Fibroblast of lung (primary cell): Measurements from ENCODE around the gene GLDN.

Experiments used
- EZH2 ChIP-seq: IDR thresholded peaks from 2 replicates; pipeline ENCODE4 v1.5.1; 2012; ENCODE audit warnings: low read length, control low read depth, mild to moderate bottlenecking; ENCODE audit errors: missing control alignments
- TF ChIP-seq, protein P1 (sequence below), 2 donors: IDR thresholded peaks in 1 of 2; conservative IDR thresholded peaks in 1 of 2; 1 replicate in 1 of 2; 2 replicates in 1 of 2; pipeline ENCODE4 v1.5.1; 2011 to 2012; ENCODE audit warnings: low read length in 2 of 2, control low read depth in 1 of 2, inconsistent platforms in 1 of 2, low read depth in 1 of 2, mild to moderate bottlenecking in 1 of 2

DNA sequence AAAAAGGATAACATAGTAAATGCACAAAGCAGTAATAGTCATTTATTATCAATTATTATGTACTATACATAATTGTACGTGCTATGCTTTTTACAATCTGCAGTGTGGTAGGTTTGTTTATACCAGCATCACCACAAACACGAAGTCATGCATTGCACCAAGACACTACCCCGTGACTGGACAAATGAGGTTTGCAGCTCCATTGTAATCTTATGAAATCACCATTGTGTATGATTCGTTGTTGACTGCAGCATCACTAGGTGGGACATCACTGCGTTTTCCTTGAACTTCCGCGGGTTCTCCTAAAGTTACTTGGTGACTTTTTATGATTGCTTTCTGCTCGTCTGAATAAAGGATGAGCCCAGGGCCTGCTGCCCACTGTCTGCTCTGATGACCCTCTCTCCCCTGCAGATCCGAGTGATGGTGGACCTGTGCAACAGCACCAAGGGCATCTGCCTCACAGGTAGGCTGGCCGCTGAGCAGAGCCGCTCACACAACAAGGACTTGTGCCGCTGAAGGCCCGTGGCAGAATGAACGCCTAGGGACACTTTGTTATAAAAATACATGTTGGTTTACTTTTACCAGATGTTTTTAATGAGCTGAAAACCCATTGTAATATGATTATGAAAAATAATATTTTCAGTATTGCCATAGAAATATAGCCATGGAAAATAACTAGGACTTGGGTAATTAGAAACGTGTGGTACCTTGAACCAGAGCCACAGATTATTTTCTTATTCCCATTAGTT, 35.8 kb downstream of the GLDN start:
- no peak for TF ChIP-seq EZH2
- TF ChIP-seq, protein P1, sequence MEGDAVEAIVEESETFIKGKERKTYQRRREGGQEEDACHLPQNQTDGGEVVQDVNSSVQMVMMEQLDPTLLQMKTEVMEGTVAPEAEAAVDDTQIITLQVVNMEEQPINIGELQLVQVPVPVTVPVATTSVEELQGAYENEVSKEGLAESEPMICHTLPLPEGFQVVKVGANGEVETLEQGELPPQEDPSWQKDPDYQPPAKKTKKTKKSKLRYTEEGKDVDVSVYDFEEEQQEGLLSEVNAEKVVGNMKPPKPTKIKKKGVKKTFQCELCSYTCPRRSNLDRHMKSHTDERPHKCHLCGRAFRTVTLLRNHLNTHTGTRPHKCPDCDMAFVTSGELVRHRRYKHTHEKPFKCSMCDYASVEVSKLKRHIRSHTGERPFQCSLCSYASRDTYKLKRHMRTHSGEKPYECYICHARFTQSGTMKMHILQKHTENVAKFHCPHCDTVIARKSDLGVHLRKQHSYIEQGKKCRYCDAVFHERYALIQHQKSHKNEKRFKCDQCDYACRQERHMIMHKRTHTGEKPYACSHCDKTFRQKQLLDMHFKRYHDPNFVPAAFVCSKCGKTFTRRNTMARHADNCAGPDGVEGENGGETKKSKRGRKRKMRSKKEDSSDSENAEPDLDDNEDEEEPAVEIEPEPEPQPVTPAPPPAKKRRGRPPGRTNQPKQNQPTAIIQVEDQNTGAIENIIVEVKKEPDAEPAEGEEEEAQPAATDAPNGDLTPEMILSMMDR (conservative IDR thresholded peaks at IDR 0.05 in 1 of 2, IDR thresholded peaks at IDR 0.05 in 1 of 2; ENCODE audit: low read depth in 1 of 2, low read length in 2 of 2) = no peak
